HCEC 1CT (cell line): ENCODE measurements around the gene POTEB.
"Not testable (repeated sequence)": the region's sequence is repeated elsewhere in the genome, so short reads cannot be mapped to it uniquely, and the experiment has no call there.

ENCODE experiments used
- DNase-seq: peaks from one replicate; pipeline ENCODE4 v3.0.0-alpha.2; 2017

The POTEB gene

GRCh38 chr15:21877635-21878034 lies at the start of gene POTEB:
TSS of gene POTEB (minus strand) at chr15:21877735. CDS start at chr15:21877246, 489 bp downstream.
- DNase-seq: not testable (repeated sequence)

- not testable (repeated sequence) for DNase-seq
These were observed 13.4 kb upstream of the POTEB start for GRCh38 chr15:21890955-21891354.

GRCh38 chr15:21889542-21889941 lies 12.0 kb upstream of the POTEB start:
- not testable (repeated sequence) for DNase-seq

GRCh38 chr15:21838831-21839230 lies 38.7 kb downstream of the POTEB start:
- not testable (repeated sequence) for DNase-seq
